Glutamatergic neuron (in vitro differentiated cells): ENCODE results near the gene ULBP2. TPM values are rescaled to one million over a fixed set of nuclear protein-coding genes. Genes with fewer than 3 reads are reported as not detected.
"Not testable (repeated sequence)": the region's sequence is repeated elsewhere in the genome, so short reads cannot be mapped to it uniquely, and the experiment has no call there.

ENCODE experiments used
- DNase-seq: peaks from one replicate; pipeline ENCODE4 v3.0.0; 2022
- H3K27ac Mint-ChIP-seq: one replicate; pipeline ENCODE4 v1.8.0; 2020; ENCODE audit warnings: mild to moderate bottlenecking, mixed read lengths, inconsistent platforms; ENCODE audit not compliant: unreplicated experiment
- H3K27me3 Mint-ChIP-seq: one replicate; pipeline ENCODE4 v1.8.0; 2020; ENCODE audit warnings: mild to moderate bottlenecking, moderate library complexity, mixed read lengths, inconsistent platforms; ENCODE audit not compliant: unreplicated experiment
- H3K36me3 Mint-ChIP-seq: one replicate; pipeline ENCODE4 v1.8.0; 2020; ENCODE audit warnings: mild to moderate bottlenecking, mixed read lengths, inconsistent platforms; ENCODE audit not compliant: unreplicated experiment
- H3K4me1 Mint-ChIP-seq: one replicate; pipeline ENCODE4 v1.8.0; 2020; ENCODE audit warnings: mild to moderate bottlenecking, low read depth, mixed read lengths, inconsistent platforms; ENCODE audit not compliant: unreplicated experiment
- H3K4me3 Mint-ChIP-seq: one replicate; pipeline ENCODE4 v1.8.0; 2020; ENCODE audit warnings: mild to moderate bottlenecking, mixed read lengths, inconsistent platforms; ENCODE audit not compliant: unreplicated experiment
- H3K9me3 Mint-ChIP-seq: one replicate; pipeline ENCODE4 v1.8.0; 2020; ENCODE audit warnings: mild to moderate bottlenecking, moderate library complexity, mixed read lengths, inconsistent platforms; ENCODE audit not compliant: unreplicated experiment
- total RNA-seq: library from RNA; stranded (reverse); fragmentation: NEBNext Ultra II Directional; extraction: Animal tissue kit (Norgen Biotek cat#: 25700); gene quantifications from one replicate; pipeline ENCODE4 v1.2.1, GENCODE V29; 2021; ENCODE audit not compliant: unreplicated experiment
- TF ChIP-seq, protein P1 (sequence below): fragments of 200-600 bp; sonication (generic); IDR thresholded peaks from one replicate; pipeline ENCODE4 v1.5.0; 2021; ENCODE audit not compliant: partially characterized antibody, unreplicated experiment

ULBP2 gene
- total RNA-seq, 1 donor from 2014 or later: 5.4 TPM

DNA sequence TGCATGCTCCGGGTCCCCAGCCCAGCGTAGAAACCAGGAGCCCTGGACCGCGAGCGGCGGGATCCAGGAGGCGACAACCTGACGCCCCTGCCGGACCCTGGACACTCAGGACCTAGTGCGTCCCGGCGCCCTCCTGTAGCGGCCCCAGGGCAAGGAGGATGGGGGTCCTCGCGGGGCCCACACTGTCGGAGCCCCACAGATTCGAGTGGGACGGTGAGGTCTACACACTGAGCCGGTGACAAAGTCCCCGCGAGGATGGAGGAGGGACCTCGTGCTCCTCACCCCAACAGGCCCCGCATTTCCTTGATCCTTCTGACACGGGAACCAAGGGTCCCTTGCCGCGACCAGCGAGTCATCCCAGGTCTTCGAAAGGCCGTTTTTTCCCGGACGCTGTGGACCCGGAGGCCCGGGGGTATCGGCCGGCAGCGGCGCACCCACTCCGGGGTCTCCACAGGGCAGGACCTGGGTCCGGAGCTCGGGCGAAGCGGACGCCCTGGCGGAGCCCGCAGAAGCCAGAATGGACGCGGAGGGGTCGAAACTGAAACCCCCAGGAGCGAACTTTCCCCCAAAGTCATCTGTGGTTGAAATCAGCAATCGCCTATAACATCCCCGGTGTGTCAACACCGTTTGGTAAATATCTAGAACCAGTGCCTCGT lies 12.6 kb downstream of the ULBP2 start:
- not testable (repeated sequence) for H3K27ac Mint-ChIP-seq, H3K9me3 Mint-ChIP-seq, H3K36me3 Mint-ChIP-seq, H3K4me1 Mint-ChIP-seq, DNase-seq
- Mint-ChIP-seq H3K27me3 (peaks cover 18% of the 10 kb centered on the region), H3K4me3 (peak overlapping the region; percentile 46)

DNA sequence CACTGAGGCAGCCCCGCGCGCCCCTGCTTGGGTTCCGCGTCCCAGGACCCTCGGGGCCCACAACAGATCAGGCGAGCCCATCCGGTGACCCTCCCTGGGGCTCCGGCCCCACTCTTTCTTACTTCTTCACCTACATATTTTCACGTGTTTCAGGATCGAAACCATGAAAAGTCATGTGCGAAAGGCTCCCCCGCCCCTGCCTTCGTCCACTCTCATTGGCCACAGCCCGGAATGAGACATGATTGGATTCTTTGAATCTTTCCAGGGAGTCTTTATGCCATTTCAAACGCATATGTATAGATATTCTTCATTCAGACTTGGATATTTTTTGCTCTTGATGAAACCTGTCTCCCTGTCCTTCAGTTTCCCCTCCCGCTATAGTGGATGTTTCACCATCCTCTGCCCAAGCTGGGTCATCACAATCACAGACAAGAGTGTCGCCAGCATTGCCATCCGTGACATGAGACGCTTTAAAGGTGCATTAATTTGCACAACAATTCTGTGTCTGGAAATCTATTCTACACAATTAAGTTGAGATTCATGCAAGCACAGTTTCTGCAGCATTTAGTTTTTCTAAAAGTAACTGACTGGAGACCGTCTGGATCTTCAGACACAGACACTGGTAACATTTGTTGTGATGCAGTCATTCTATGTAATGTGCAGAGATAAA lies 13.3 kb downstream of the ULBP2 start:
- not testable (repeated sequence) for DNase-seq, H3K27ac Mint-ChIP-seq, H3K36me3 Mint-ChIP-seq, H3K9me3 Mint-ChIP-seq, H3K4me1 Mint-ChIP-seq
- peak overlapping the region; percentile 89 for H3K4me3 Mint-ChIP-seq
- H3K27me3 Mint-ChIP-seq: peaks cover 17% of the 10 kb centered on the region

DNA sequence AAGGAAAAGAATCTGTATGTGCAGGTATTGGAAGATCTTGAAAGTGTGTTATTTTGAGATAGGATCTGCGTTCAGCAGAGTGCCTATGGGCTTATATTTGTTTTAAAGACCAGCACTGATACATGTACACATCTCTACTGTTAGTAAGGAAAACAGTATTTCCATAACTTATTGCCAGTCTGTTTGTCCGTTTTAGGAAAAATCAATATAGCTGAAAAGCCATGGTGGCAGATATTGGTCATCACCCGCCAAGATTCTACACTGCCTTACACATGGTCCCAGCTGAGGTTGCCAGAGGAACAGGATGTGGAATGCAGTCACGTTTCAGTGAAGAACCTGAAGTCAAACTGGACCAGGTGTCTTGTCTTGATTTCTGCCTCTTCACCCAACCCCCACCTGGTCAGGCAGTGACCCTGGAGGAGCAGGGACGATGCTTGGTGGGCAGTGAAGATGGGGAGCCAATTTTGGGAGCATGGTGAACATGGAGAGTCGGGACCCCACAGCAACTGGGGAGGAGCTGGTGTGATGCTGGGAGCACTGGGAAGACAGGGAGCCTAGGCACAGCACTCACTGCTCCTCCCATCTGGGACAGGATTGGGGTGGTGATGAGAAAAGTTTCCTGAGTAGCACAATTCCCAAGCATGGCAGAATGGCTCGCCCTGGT lies 14.0 kb downstream of the ULBP2 start:
- not testable (repeated sequence) for H3K9me3 Mint-ChIP-seq, H3K36me3 Mint-ChIP-seq, DNase-seq, H3K27ac Mint-ChIP-seq, H3K4me1 Mint-ChIP-seq, H3K4me3 Mint-ChIP-seq
- H3K27me3 Mint-ChIP-seq: peaks cover 20% of the 10 kb centered on the region

- not testable (repeated sequence) for H3K4me3 Mint-ChIP-seq, DNase-seq, H3K4me1 Mint-ChIP-seq, H3K9me3 Mint-ChIP-seq, H3K36me3 Mint-ChIP-seq, H3K27ac Mint-ChIP-seq
- peaks cover 14% of the 10 kb centered on the region for H3K27me3 Mint-ChIP-seq
Observed at GRCh38 chr6:149958124-149958523, 16.3 kb downstream of the ULBP2 start.

- not testable (repeated sequence) for H3K4me3 Mint-ChIP-seq, H3K9me3 Mint-ChIP-seq, H3K36me3 Mint-ChIP-seq, DNase-seq, H3K27ac Mint-ChIP-seq, H3K4me1 Mint-ChIP-seq
- H3K27me3 Mint-ChIP-seq: peaks cover 28% of the 10 kb centered on the region
Observed at GRCh38 chr6:149959806-149960205, 18.0 kb downstream of the ULBP2 start.

DNA sequence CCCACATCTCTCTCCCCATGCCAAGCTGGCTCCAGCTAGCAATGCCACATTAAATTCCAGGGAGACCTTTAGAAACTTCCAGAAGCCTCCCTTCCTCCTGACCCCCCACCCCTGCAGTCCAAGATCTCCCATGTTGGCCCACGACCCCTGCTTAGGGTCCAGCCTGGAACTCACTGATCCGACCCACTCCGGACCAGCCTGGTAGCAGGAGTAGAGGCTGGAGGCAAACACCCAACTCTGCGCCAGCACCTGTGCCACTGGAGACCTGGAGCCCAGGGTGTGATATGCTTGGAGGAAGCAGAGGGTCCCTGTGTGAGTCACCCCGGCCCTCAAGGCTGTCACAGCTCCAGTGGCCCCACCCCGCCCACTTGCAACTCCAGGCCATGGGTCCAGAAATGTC lies 18.7 kb downstream of the ULBP2 start:
- DNase-seq: no peak
- H3K27me3 Mint-ChIP-seq: peaks cover 29% of the 10 kb centered on the region
- TF ChIP-seq, protein P1, sequence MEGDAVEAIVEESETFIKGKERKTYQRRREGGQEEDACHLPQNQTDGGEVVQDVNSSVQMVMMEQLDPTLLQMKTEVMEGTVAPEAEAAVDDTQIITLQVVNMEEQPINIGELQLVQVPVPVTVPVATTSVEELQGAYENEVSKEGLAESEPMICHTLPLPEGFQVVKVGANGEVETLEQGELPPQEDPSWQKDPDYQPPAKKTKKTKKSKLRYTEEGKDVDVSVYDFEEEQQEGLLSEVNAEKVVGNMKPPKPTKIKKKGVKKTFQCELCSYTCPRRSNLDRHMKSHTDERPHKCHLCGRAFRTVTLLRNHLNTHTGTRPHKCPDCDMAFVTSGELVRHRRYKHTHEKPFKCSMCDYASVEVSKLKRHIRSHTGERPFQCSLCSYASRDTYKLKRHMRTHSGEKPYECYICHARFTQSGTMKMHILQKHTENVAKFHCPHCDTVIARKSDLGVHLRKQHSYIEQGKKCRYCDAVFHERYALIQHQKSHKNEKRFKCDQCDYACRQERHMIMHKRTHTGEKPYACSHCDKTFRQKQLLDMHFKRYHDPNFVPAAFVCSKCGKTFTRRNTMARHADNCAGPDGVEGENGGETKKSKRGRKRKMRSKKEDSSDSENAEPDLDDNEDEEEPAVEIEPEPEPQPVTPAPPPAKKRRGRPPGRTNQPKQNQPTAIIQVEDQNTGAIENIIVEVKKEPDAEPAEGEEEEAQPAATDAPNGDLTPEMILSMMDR: no peak
- H3K36me3 Mint-ChIP-seq: no peaks in the 10 kb centered on the region
- no peak overlapping the region for H3K4me3 Mint-ChIP-seq
- peaks cover under 1% of the 10 kb centered on the region for H3K4me1 Mint-ChIP-seq
- H3K27ac Mint-ChIP-seq: no peak overlapping the region
- H3K9me3 Mint-ChIP-seq: peaks cover 8% of the 10 kb centered on the region

DNA sequence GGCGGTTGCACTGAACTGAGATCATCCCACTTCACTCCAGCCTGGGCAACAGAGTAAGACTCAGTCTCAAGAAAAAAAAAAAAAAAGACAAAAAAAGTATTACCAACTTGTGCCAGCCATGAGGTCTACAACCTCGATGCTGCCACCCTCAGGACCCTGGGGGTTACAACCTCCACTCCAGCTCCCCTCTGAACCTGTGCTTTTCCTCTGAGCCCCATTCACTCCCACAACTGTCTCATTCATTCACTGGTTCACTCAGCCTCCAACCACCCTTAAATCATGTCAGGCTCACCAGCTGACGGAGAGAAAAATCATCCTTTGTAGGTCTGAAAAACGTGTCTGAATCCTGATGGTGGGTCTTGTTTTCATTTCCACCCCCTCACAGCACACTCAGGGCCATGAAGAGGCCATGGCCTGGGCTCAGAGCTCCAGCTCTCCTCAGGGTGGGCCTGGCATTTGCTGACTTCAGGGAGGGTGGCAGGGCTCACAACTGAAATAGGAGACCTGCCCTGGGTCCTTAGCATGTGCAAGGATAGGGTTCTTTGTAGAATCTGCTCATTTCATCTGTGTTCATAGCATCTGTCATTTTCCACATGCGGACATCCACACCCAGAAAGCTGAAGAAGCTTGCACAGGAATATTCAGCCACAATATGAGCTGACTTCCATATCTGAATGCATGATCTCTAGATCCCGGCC lies 20.1 kb downstream of the ULBP2 start:
- DNase-seq: no peak
- H3K36me3 Mint-ChIP-seq: no peaks in the 10 kb centered on the region
- H3K4me3 Mint-ChIP-seq: no peak overlapping the region
- peaks cover 34% of the 10 kb centered on the region for H3K27me3 Mint-ChIP-seq
- H3K27ac Mint-ChIP-seq: no peak overlapping the region
- TF ChIP-seq, protein P1: no peak
- H3K9me3 Mint-ChIP-seq: peaks cover 8% of the 10 kb centered on the region
- H3K4me1 Mint-ChIP-seq: peaks cover 3% of the 10 kb centered on the region
